ENCODE results near the gene PPIL4. TPM values are rescaled to one million over a fixed set of nuclear protein-coding genes. Genes with fewer than 3 reads are reported as not detected.

PPIL4 gene
- total RNA-seq, 1 donor: 46.0 TPM

- TF ChIP-seq CTCF (IDR thresholded peaks at IDR 0.05; ENCODE audit: insufficient read depth, low read length): peak; percentile 67
- no peak overlapping the region for H3K4me3 ChIP-seq (ENCODE audit: low read depth, low read length)
- no peak for DNase-seq (ENCODE audit: low read depth)
These were observed 14.9 kb upstream of the PPIL4 start for GRCh38 chr6:149560736-149561135.

GRCh38 chr6:149559389-149559788 is 13.5 kb upstream of the PPIL4 start:
- TF ChIP-seq CTCF (IDR thresholded peaks at IDR 0.05; ENCODE audit: insufficient read depth, low read length): no peak
- no peak for DNase-seq (ENCODE audit: low read depth)

GRCh38 chr6:149558029-149558428 is 12.2 kb upstream of the PPIL4 start:
- H3K4me3 ChIP-seq (ENCODE audit: low read depth, low read length): no peak overlapping the region
- no peak for DNase-seq (ENCODE audit: low read depth)
- no peak for TF ChIP-seq CTCF (IDR thresholded peaks at IDR 0.05; ENCODE audit: insufficient read depth, low read length)

More at GRCh38 chr6:149559389-149559788, 13.5 kb upstream of the PPIL4 start:
- no peak overlapping the region for H3K4me3 ChIP-seq (ENCODE audit: low read depth, low read length)

- TF ChIP-seq CTCF (IDR thresholded peaks at IDR 0.05; ENCODE audit: insufficient read depth, low read length): no peak
- DNase-seq (ENCODE audit: low read depth): no peak
- no peak overlapping the region for H3K4me3 ChIP-seq (ENCODE audit: low read depth, low read length)
These were observed 6.1 kb upstream of the PPIL4 start for GRCh38 chr6:149551920-149552319.

- TF ChIP-seq CTCF (IDR thresholded peaks at IDR 0.05; ENCODE audit: insufficient read depth, low read length): no peak
- peak; percentile 76 for DNase-seq (ENCODE audit: low read depth)
- H3K4me3 ChIP-seq (ENCODE audit: low read depth, low read length): peak overlapping the region; percentile 100
These were observed 537 bp downstream of the PPIL4 start for GRCh38 chr6:149545258-149545753.

- no peak for TF ChIP-seq CTCF (IDR thresholded peaks at IDR 0.05; ENCODE audit: insufficient read depth, low read length)
- H3K4me3 ChIP-seq (ENCODE audit: low read depth, low read length): peak overlapping the region; percentile 100
- no peak for DNase-seq (ENCODE audit: low read depth)
These were observed 1.1 kb downstream of the PPIL4 start for GRCh38 chr6:149544646-149545257.

- no peak for TF ChIP-seq CTCF (IDR thresholded peaks at IDR 0.05; ENCODE audit: insufficient read depth, low read length)
- no peak for DNase-seq (ENCODE audit: low read depth)
These were observed 4.7 kb downstream of the PPIL4 start for GRCh38 chr6:149541139-149541538.

More at GRCh38 chr6:149541139-149541538, 4.7 kb downstream of the PPIL4 start:
- H3K4me3 ChIP-seq (ENCODE audit: low read depth, low read length): no peak overlapping the region

All from fibroblast of the aortic adventitia (primary cell).